GM06990 (cell line): Measurements from ENCODE around the gene CSMD2.

ENCODE experiments used
- DNase-seq: peaks from one replicate; pipeline ENCODE4 v3.0.0-alpha.2; 2011; ENCODE audit not compliant: insufficient read length; ENCODE audit errors: extremely low read depth
- H3K27me3 ChIP-seq: replicated peaks from 2 replicates; pipeline ENCODE4 v1.6.0; 2011; ENCODE audit warnings: low read length; ENCODE audit not compliant: control insufficient read depth, insufficient read depth
- H3K36me3 ChIP-seq: 2 replicates; pipeline ENCODE4 v1.5.1; 2011; ENCODE audit warnings: low read length; ENCODE audit not compliant: control insufficient read depth, insufficient read depth
- H3K4me3 ChIP-seq: replicated peaks from 2 replicates; pipeline ENCODE4 v1.5.1; 2011; ENCODE audit warnings: low read depth, mild to moderate bottlenecking, control low read depth, low read length
- CTCF ChIP-seq: IDR thresholded peaks from 2 replicates; pipeline ENCODE4 v1.5.1; 2011; ENCODE audit warnings: low read length, control low read depth, mild to moderate bottlenecking, inconsistent platforms; ENCODE audit not compliant: insufficient read depth, poor library complexity, severe bottlenecking

Gene CSMD2

GRCh38 chr1:33895976-33896375 is 269.1 kb downstream of the CSMD2 start:
- no peak for TF ChIP-seq CTCF
- no peak for DNase-seq
- H3K27me3 ChIP-seq, result no peaks in the 10 kb centered on the region; the same call in 1 of the 2 replicates
- no peak overlapping the region for H3K4me3 ChIP-seq
- H3K36me3 ChIP-seq, result no peaks in the 10 kb centered on the region

DNA sequence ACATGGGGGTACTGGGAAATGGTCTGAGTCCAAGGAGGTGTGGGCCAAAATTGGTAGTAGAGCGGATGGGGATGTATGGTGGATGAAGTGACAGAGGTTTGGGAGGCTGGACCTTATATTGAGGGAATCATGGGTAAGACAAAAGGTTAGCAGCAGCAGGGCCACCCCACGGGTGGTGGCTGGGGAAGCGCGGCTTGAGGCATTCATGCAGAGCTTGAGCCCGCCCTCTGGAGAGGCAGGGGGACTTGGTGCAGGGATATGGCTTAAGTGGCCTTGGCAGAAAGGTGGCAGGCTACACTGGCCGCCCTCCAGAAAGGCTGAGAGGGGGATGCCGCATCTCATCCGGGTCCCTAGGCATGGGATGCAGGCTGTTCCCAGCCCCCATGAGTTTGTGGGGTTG is 269.6 kb downstream of the CSMD2 start:
- no peaks in the 10 kb centered on the region; the same call in 1 of the 2 replicates for H3K27me3 ChIP-seq
- no peak overlapping the region for H3K4me3 ChIP-seq
- no peak for DNase-seq
- no peaks in the 10 kb centered on the region for H3K36me3 ChIP-seq
- no peak for TF ChIP-seq CTCF

GRCh38 chr1:33893147-33893830 is 271.7 kb downstream of the CSMD2 start:
- no peaks in the 10 kb centered on the region; the same call in 1 of the 2 replicates for H3K27me3 ChIP-seq
- no peaks in the 10 kb centered on the region for H3K36me3 ChIP-seq
- no peak for TF ChIP-seq CTCF
- H3K4me3 ChIP-seq, result no peak overlapping the region
- DNase-seq, result no peak

GRCh38 chr1:33886496-33886895 is 278.5 kb downstream of the CSMD2 start:
- no peak for DNase-seq
- Histone ChIP-seq H3K36me3 (no peaks in the 10 kb centered on the region), H3K4me3 (no peak overlapping the region), H3K27me3 (no peaks in the 10 kb centered on the region)
- no peak for TF ChIP-seq CTCF

DNA sequence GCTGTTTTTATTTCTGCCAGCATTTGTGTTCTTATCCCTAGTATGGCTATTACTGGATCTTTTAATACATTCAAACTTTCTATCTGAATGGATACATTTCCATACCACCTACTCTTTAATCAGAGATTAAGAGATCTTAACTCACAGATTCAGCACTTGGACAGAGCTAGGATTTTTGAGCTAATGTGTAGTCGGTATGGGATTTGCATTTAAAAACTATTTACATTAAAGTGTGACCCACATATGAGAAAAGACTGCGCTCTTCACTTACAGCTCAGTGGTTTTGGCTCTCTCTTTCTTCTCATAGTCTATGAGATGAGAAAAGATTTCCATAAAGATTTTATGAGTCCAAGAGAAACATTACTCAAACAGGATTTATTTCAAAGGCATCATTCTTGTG is 284.7 kb downstream of the CSMD2 start:
- no peak for DNase-seq
- H3K27me3 ChIP-seq, result no peaks in the 10 kb centered on the region; the same call in 1 of the 2 replicates
- H3K4me3 ChIP-seq, result no peak overlapping the region
- no peak for TF ChIP-seq CTCF
- no peaks in the 10 kb centered on the region for H3K36me3 ChIP-seq

GRCh38 chr1:33878392-33878791 is 286.6 kb downstream of the CSMD2 start:
- H3K27me3 ChIP-seq, result no peaks in the 10 kb centered on the region; the same call in 1 of the 2 replicates
- H3K36me3 ChIP-seq, result no peaks in the 10 kb centered on the region
- no peak overlapping the region for H3K4me3 ChIP-seq
- no peak for DNase-seq
- no peak for TF ChIP-seq CTCF
